Activated CD8-positive, alpha-beta memory T cell treated with anti-CD3 and anti-CD28 coated beads for 4 hours (primary cell): Measurements from ENCODE around the gene AGBL4.
"Not testable (repeated sequence)": the region's sequence is repeated elsewhere in the genome, so short reads cannot be mapped to it uniquely, and the experiment has no call there.

Experiments used
- DNase-seq, 2 donors: peaks; one replicate each; pipeline ENCODE4 v3.0.0-alpha.2; 2020; ENCODE audit warnings: low read depth in 2 of 2

Gene AGBL4

GRCh38 chr1:49306507-49307070 lies 717.2 kb downstream of the AGBL4 start:
- no peak for DNase-seq

DNA sequence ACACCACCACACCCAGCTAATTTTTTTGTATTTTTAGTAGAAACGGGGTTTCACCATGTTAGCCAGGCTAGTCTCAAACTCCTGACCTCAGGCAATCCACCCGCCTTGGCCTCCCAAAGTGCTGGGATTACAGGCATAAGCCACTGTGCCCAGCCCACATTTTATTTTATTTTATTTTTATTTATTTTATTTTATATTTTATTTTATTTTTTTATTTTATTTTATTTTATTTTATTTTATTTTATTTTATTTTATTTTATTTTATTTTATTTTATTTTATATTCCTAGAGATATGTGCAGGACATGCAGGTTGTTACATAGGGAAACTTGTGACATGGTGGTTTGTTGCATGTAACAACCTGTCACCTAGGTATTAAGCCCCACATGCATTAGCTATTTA lies 721.4 kb downstream of the AGBL4 start:
- DNase-seq, result not testable (repeated sequence)

DNA sequence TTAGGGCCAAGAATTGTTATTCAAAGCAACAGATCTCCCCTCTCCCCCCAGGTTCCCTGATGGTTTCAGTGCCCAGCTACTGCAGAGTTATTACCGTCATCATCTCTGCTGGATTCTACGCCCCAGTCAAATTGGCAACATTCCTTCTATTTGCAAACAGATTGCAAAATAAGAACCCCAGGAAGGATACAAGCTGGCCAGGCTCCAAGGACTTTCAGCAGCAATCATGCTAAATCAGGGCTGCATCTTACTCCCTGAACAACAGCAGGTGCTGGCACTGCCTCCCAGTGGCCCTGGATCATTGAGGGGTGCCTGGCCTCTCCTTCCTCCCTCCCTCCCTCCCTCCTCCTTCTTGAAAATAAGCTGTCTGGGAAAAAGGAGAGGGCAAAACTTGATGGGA lies 725.5 kb downstream of the AGBL4 start:
- DNase-seq, result no peak

DNA sequence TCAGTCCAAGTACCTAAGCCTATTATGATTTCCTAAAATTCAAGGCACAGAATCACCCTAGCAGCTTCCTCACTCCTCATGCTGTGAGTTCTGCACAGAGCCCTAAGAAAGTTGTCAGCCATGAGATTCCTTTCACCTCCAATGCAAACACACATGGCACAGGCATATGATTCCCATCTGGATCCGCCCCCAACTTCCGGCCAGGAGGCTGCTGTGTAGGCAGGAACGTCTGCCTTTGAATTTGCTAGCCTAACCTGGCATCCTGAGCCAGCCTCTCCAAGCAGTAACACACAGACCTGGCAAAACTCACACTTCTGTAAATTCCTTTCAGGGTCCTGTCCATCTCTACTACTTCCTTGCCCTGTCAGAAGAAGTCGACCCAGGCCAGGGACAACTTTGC lies 726.0 kb downstream of the AGBL4 start:
- no peak for DNase-seq

GRCh38 chr1:49294539-49294938 lies 729.2 kb downstream of the AGBL4 start:
- no peak for DNase-seq

GRCh38 chr1:49293016-49293415 lies 730.7 kb downstream of the AGBL4 start:
- DNase-seq, result no peak

- DNase-seq, result not testable (repeated sequence)
These were observed 766.3 kb downstream of the AGBL4 start for GRCh38 chr1:49257211-49258049.

DNA sequence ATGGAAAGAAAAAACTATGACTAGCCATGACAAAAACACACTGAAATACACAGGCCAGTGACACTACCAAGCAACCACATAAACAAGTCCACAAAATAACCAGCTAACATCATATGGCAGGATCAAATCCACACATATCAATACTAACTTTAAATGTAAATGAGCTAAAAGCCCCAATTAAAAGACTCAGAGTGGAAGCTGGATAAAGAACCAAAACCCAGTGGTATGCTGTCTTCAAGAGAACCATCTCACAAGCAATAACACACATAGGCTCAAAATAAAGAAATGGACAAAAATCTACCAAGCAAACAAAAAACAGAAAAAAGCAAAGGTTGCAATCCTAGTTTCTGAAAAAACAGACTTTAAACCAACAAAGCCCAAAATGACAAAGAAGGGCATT lies 770.8 kb downstream of the AGBL4 start:
- no peak for DNase-seq

GRCh38 chr1:49251019-49251784 lies 772.6 kb downstream of the AGBL4 start:
- no peak for DNase-seq

DNA sequence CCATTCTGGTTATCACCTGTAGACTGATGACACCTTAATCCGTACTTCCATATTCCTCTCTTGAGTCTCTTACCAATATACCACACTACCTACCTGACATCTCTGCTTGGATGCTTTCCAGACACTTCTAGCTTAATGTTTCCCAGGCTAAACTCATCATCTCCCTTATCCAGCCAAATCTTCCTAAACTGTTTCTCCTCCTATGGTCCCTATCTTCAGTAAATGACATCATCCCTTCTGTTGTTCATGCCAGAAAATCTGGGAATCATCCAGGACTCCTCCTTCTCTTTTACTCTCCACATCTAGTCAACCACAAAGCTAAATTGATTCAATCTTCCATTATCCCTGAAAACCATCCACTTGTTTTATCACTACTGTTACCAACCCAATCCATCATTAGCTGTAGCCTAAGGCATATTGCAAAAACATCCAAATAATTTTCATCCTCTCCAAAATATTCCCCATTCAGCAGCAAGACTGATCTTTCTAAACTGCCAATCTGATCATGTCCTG lies 783.0 kb downstream of the AGBL4 start:
- no peak for DNase-seq

GRCh38 chr1:49234988-49235387 lies 788.8 kb downstream of the AGBL4 start:
- DNase-seq, result no peak

DNA sequence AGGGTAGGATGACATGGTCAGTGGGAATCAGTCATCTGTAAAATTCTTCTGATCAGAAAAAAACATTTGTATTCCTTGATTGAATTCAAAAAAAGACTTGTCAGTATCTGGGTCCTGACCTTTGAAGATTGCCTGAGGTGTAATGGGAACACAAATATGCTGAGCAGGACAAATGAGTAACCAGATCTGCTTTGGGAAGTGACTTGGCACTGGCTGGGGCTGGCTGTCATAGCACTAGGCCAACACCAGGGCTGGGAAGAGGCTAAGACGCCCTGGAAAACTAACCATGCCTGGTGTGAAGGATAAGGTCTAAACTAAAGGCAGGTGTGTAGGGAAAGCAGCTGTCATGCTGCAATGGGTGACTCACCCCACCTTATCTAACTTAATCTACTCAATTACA lies 794.2 kb downstream of the AGBL4 start:
- DNase-seq, result no peak

DNA sequence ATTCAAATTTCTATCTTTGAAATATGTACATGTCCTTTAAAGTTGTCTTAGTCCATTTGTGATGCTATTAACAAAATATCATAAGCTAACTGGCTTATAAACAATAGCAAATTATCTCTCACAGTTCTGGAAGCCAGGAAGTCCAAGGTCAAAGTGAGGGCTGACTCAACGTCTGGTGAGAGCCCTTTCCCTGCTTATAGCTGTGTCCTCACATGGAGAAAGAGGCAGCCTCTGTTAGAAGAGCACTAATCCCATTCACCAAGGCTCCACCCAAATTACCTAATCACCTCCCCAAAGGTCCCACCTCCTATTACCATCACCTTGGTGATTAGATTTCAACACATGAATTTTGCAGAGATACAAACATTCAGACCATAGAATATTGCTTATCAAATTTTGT lies 797.0 kb downstream of the AGBL4 start:
- DNase-seq, result no peak

GRCh38 chr1:49225464-49225863 lies 798.3 kb downstream of the AGBL4 start:
- no peak for DNase-seq

DNA sequence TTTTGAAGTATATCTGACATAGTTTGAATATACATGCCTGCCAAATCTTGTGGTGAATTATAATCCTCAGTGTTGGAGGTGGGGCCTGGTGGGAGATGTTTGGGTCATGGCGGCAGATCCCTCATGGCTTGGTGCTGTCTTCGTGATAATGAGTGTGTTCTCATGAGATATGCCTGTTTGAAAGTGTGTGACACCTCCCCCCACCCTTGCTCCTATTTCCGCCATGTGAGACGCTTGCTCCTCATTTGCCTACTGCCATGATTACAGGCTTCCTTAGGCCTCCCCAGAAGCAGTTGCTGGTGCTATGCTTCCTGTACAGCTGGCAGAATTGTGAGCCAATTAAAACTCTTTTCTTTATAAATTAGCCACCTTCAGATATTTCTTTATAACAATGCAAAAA lies 810.5 kb downstream of the AGBL4 start:
- no peak for DNase-seq

DNA sequence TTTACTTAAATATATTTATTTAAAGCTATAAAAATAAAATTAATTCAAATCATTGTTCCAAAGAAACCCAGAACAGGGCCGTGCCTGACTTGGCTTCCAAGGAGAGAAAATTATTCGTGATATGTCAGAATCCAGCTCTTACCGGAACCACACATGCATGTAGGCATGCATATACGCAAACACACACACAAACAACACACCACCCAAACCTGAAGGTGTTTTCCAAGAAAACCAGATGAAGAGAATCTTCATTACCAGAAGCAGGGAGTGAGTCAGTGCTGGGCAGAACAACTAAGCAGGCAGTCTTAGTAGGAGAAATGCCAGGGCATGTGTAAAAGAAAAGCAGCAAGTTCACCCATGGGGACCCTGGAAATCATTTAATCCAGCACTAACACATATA lies 815.0 kb downstream of the AGBL4 start:
- DNase-seq, result no peak

- no peak for DNase-seq
These were observed 819.0 kb downstream of the AGBL4 start for GRCh38 chr1:49204720-49205119.

DNA sequence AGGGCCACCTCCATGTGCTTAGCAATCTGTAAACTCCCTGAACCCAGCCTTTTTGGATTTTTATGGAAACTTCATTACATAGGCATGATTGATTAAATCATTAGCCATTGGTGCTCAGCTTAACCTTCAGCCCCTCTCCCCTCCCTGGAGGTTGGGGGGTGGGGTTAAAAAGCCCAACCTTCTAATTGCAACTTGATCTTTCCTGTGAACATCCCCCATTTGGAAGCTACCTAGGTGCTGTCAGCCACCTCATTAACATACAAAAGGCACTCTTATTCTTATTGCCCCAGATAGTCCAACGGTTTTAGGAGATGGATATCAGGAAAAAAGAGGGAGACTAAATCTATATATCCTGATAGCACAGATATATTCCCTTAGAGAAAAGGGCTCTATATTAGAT lies 823.0 kb downstream of the AGBL4 start:
- no peak for DNase-seq

DNA sequence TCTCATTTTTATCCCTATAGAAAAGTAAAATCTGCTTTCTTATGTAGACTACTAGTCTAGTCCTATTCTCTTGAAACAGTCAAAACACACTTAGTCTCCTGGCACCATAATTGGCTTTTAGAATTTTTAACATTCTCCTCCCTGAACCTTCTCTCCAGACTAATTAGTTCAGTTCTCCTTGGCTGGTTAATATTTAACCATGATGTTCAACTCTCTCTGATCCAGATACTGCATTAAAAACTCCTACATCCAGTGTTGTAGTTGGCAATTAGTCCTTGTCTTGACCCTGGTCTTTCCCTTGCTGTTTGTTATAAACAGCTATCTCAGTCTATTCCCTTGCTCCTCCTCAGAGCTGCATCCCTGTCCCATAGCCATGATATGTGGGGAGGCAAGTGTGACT lies 824.2 kb downstream of the AGBL4 start:
- no peak for DNase-seq

DNA sequence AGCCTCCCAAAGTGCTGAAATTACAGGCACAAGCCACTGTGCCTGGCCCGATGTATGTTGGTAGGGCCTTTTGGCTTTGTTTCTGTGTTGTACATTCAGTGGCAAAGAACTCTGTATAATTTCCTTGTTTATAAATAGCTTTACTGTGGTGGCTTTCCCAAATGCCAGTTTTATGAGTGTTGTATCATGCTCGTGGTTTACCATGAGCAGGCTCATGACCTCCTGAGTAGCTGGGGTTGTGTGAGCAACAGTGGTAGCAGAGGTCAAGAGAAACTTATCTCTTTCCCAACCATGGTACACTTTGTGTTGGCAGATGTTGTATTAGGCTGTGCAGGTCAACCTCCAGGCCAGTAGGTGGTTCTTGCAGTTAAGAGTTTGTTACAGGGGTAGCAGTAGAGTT lies 826.7 kb downstream of the AGBL4 start:
- DNase-seq, result no peak

- no peak for DNase-seq
These were observed 833.6 kb downstream of the AGBL4 start for GRCh38 chr1:49190138-49190537.

GRCh38 chr1:49187056-49187455 lies 836.7 kb downstream of the AGBL4 start:
- DNase-seq, result no peak
